NOMO-1 treated with dmso at 0.1 percent for 144 hours (cell line): ENCODE measurements around the gene STAC3.
"Not testable (repeated sequence)": the region's sequence is repeated elsewhere in the genome, so short reads cannot be mapped to it uniquely, and the experiment has no call there.

Experiments
- DNase-seq: peaks from one replicate; lab custom pipeline; 2025; ENCODE audit not compliant: unreplicated experiment; lab: John Stamatoyannopoulos, UW

Gene STAC3

GRCh38 chr12:57250956-57251355 lies at the start of gene STAC3:
Gene STAC3 (minus strand): TSS chr12:57251187. CDS start chr12:57249636, 1,551 bp downstream.
- no peak for DNase-seq

DNA sequence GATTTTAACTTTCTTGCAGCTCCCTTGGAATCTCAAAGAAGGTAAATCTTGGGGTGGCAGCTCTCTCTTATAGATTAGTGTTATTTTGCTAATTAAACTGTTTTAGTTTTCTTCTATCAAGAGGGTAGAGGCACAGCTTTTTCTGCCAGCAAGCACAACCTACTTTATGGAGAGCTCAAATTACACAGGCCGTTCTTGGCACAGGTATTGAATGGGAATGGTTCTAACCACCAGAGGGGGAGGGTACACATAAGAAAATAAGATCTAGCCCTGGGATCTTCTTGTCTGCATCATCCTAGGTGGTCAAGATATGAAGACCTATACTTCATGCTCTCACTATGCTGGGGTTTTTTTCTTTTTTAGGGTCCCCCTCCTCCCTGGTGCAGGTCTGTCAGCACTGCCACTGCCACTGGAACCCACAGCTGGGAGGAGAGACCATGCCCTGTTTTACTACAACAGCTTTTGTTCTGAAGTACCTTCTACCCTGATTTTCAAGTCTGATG lies 48.6 kb upstream of the STAC3 start:
- DNase-seq: no peak

DNA sequence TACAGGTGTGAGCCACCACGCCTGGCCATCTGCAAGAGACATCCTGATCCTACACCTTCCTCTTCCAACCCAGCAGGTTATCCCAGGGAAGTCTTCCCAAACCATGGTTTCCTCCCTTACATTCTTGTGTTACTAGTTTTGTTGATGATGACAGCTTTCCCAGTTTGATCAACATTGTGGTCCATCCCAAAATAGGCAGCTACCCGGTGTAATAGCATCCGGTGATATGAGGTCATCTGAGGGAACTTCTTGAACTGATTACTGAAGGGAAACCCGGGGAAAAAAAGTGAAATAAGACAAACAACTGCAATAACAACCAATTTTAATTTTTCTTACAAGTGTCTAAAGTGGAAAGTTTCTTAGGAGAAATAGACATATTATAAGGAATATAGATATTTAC lies 45.3 kb upstream of the STAC3 start:
- no peak for DNase-seq

DNA sequence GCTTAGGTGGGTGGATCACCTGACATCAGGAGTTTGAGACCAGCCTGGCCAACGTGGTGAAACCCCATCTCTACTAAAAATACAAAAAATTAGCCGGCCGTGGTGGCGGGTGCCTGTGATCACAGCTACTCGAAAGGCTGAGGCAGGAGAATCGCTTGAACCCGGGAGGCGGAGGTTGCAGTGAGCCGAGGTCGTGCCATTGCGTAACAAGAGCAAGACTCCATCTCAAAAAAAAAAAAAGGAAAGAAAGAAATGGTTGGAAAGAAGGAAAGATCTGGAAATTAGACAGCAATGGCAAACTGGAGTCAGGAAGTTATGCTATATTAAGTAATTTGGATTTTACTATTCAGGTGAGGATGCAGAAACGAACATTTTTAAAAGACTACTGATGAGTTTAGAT lies 31.1 kb upstream of the STAC3 start:
- DNase-seq: not testable (repeated sequence)

DNA sequence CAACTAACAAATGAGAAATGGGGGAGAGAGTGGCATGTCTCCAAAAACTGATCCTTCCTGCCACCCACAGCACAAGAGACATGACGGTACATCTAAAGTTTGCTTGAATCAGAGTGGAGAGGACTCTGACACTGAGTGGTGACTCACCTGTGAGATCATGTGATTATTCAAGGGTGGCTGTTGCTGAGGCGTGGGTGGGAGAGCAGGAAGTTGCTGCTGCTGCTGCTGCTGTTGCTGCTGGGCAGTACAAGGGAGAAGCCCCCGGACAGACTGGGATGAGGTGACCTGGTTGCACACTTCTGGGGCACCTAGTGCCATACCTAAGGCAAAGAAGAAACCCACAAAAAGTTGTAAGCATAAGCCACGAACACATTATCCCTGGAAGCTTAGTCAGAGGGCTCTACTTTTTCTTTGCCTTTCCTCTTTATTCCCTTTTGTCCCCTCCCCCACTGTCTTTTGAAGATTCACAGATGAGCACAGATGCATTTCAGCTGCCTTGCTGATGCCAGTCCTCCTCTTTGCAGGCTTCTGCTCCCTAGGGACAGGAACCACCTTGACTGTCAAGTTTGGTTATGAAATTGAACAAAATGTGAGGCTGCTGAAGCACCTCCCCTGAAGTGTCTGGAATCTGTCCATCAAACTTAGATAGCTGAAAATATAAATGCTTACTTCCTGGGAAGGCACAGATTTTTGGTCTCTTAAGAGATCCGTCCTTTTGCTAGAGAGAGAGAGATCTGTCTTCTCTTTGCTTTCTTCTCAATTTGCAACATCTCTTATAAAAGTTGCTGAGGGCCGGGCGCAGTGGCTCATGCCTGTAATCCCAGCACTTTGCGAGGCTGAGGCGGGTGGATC lies 29.4 kb upstream of the STAC3 start:
- DNase-seq: no peak

- DNase-seq: no peak
Observed at GRCh38 chr12:57278465-57279381, 27.7 kb upstream of the STAC3 start.

DNA sequence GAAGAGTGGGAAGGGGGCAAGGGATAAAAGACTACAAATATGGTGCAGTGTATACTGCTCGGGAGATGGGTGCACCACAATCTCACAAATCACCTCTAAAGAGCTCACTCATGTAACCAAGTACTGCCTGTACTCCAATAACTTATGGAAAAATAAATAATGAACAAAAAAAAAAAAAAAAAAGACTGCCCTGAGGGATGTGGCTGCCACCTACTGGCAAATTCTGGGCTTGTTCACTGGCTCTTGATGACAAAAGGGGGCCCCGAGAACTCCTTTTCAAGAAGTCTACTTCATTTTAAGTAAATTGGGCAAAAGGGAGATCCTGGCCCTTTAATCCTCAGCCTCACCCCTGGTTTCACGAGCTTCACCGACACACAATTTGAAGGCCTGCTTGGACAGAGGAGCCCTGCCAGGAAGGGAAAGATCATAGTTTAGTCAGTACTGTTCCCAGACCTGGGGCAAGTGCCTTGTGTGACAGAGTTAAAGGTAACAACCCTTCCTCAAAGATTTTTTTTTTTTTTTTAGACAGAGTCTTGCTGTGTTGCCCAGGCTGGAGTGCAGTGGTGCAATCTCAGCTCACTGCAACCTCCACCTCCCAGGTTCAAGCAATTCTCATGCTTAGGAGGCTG lies 26.1 kb upstream of the STAC3 start:
- no peak for DNase-seq

DNA sequence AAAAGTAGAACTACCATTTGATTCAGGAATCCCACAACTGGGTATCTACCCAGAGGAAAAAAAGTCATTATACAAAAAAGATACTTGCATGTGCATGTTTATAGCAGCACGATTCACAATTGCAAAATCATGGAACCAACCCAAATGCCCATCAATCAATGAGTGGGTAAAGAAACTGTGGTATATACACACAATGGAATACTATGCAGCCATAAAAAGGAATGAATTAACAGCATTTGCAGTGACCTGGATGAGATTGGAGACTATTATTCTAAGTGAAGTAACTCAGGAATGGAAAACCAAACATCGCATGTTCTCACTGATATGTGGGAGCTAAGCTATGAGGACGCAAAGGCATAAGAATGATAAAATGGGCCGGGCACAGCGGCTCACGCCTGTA lies 25.2 kb upstream of the STAC3 start:
- DNase-seq: not testable (repeated sequence)

- DNase-seq: no peak
Observed at GRCh38 chr12:57273516-57273915, 22.5 kb upstream of the STAC3 start.

- DNase-seq: no peak
Observed at GRCh38 chr12:57272337-57273151, 21.6 kb upstream of the STAC3 start.

GRCh38 chr12:57270966-57271470 lies 20.0 kb upstream of the STAC3 start:
- no peak for DNase-seq

- no peak for DNase-seq
Observed at GRCh38 chr12:57268264-57268663, 17.3 kb upstream of the STAC3 start.

DNA sequence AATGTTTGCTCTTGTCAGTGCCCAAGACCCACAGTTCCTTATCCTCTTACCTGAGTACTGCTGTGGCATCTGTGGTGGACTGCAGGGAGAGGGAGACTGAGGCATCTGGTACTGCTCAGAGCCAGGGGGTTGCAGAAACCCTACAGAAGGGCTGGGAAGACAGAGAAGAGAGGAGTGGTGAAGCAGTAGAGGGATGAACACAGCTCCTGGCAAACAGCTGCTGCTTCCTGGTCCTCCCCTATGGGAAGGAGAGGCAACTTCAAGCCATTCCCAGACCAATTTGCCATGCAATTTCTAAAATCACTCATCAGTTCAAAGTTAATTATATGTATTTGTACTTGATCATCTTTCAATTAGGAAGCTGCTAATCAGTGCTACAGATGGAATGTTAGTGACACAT lies 15.7 kb upstream of the STAC3 start:
- DNase-seq: no peak

DNA sequence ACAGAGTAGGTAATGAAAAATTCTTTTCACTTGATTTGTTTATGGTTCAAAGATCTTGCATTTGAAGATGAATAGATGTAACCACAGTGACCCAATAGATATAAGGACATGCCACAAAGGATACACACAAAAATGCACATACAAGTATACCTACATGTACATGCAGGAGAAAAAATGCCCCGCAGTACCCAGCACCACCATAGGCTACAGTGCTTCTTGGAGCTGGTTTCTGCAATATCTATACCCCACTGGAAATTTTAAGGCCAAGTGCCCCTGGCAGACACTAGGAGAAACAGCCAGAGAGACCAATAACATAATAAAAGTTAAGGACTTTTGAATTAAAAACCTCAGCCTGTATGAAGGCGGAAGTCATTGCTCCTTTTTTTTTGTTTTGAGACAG lies 12.1 kb upstream of the STAC3 start:
- DNase-seq: no peak

GRCh38 chr12:57262126-57262822 lies 11.3 kb upstream of the STAC3 start:
- DNase-seq: no peak

DNA sequence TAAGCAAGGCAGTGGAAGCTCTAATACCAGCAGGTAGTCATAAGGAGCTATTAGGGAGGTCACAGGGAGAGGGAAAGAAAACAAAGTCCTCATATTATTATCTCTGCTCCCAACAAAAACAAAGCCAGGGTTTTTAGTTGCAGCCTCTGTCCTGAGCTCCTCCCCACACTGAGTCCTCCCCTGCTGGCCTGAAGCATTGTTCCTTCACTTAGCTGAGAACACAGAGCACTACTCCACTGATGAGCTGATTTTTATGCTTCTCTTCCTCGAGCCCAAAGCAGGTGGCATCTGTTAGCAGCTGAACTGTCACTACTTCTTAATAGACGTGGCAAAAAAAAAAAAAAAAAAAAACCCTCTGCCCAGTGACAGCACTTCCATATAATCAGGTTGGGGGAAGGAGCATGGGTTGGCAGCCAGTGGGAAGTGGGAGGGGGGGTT lies 10.5 kb upstream of the STAC3 start:
- no peak for DNase-seq

GRCh38 chr12:57260366-57260765 lies 9.4 kb upstream of the STAC3 start:
- no peak for DNase-seq

DNA sequence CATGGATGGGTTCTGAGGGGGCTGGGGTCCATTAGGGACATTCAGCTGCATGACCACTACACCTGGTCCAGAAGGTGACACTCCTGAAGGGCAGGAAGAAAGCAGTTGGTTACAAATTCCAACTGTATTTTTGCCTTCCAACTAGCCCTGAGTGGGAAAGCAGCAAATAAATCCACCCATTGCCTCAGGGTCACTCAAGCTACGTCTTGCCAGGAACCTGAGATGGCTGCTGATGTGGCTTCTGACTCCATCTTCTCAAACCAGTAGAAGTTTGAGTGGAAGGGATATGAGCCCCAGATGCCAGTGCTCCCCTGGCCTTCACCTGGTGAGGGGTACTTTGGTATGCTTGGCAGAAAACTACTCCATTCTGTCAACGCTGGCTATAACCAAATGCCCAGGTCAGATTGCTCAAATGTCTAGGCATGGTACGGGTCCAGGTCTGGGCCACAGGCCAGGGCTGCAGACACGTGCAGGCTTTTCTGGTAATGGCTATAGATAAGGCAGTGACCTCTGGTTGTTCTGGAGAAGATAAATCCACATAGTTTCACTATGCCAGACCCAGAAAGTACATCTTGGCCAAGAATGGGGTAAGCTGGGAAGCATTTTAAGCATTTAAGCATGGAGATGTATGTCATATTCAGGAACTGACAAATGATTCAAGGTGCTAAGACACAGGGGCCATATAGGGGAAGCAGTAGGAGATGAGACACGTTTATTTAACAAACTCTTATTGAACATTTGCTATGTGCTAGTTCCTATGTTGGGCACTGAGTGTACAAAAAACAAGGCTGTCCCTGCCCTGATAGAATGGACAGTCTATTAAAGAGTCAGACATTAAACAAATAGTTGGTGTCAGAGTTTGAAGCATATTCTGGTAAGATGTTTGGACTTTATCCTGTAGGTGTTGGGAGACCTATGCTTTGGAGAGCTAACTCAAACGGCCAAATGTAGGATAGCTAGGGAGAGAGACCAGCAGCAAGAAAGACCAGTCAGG lies 8.3 kb upstream of the STAC3 start:
- DNase-seq: no peak
